ENCODE measurements around the gene SLC4A2.

- TF ChIP-seq, protein P1, sequence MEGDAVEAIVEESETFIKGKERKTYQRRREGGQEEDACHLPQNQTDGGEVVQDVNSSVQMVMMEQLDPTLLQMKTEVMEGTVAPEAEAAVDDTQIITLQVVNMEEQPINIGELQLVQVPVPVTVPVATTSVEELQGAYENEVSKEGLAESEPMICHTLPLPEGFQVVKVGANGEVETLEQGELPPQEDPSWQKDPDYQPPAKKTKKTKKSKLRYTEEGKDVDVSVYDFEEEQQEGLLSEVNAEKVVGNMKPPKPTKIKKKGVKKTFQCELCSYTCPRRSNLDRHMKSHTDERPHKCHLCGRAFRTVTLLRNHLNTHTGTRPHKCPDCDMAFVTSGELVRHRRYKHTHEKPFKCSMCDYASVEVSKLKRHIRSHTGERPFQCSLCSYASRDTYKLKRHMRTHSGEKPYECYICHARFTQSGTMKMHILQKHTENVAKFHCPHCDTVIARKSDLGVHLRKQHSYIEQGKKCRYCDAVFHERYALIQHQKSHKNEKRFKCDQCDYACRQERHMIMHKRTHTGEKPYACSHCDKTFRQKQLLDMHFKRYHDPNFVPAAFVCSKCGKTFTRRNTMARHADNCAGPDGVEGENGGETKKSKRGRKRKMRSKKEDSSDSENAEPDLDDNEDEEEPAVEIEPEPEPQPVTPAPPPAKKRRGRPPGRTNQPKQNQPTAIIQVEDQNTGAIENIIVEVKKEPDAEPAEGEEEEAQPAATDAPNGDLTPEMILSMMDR (IDR thresholded peaks at IDR 0.05), result no peak
- peak in 1 of 2 donors; percentile 75 for TF ChIP-seq POLR2A (IDR thresholded peaks at IDR 0.05)
Measured at GRCh38 chr7:151038951-151039849, 20.2 kb upstream of the SLC4A2 start.
